ENCODE measurements around the gene SLC2A5.

SLC2A5 gene

GRCh38 chr1:9071554-9072235 is 2.3 kb upstream of the SLC2A5 start:
- no peak for DNase-seq (ENCODE audit: insufficient read length, low spot score)
- no peak for FAIRE-seq
- TF ChIP-seq CTCF (IDR thresholded peaks at IDR 0.05; ENCODE audit: insufficient read depth, missing control alignments), result no peak

GRCh38 chr1:9070486-9070885 is 1.1 kb upstream of the SLC2A5 start:
- no peak for DNase-seq (ENCODE audit: insufficient read length, low spot score)
- no peak for TF ChIP-seq CTCF (IDR thresholded peaks at IDR 0.05; ENCODE audit: insufficient read depth, missing control alignments)
- no peak for FAIRE-seq

- DNase-seq (ENCODE audit: insufficient read length, low spot score), result no peak
- no peak for FAIRE-seq
- no peak for TF ChIP-seq CTCF (IDR thresholded peaks at IDR 0.05; ENCODE audit: insufficient read depth, missing control alignments)
Measured at GRCh38 chr1:9068981-9069325, 482 bp downstream of the SLC2A5 start.

- TF ChIP-seq CTCF (IDR thresholded peaks at IDR 0.05; ENCODE audit: insufficient read depth, missing control alignments), result no peak
- DNase-seq (ENCODE audit: insufficient read length, low spot score), result no peak
- FAIRE-seq, result no peak
Measured at GRCh38 chr1:9066945-9067807, 2.3 kb downstream of the SLC2A5 start.

- TF ChIP-seq CTCF (IDR thresholded peaks at IDR 0.05; ENCODE audit: insufficient read depth, missing control alignments), result no peak
- DNase-seq (ENCODE audit: insufficient read length, low spot score), result no peak
- FAIRE-seq, result no peak
Measured at GRCh38 chr1:9065213-9065751, 4.2 kb downstream of the SLC2A5 start.

- FAIRE-seq (no peak), DNase-seq (ENCODE audit: insufficient read length, low spot score) (no peak)
- no peak for TF ChIP-seq CTCF (IDR thresholded peaks at IDR 0.05; ENCODE audit: insufficient read depth, missing control alignments)
Measured at GRCh38 chr1:9062846-9063245, 6.6 kb downstream of the SLC2A5 start.

Measured in D721Med (cell line).